SK-N-MC (cell line): Measurements from ENCODE around the gene COL6A5.

ENCODE experiments used
- EZH2 ChIP-seq: fragments of 200-600 bp; sonication (generic); IDR thresholded peaks from one replicate; pipeline ENCODE4 v1.6.1; 2017; ENCODE audit warnings: antibody characterized with exemption
- FOXP2 ChIP-seq: optimal IDR thresholded peaks from 2 replicates; pipeline ENCODE3; 2011; ENCODE audit warnings: mild to moderate bottlenecking, moderate library complexity; ENCODE audit not compliant: insufficient read depth; ENCODE audit errors: extremely low read length, control extremely low read depth
- POLR2AphosphoS5 ChIP-seq: IDR thresholded peaks from 2 replicates; pipeline ENCODE4 v1.6.1; 2012; ENCODE audit warnings: mild to moderate bottlenecking, low read depth, low read length, borderline replicate concordance

- TF ChIP-seq EZH2 (no peak), POLR2AphosphoS5 (no peak), FOXP2 (no peak)
Observed at GRCh38 chr3:130378677-130379191, 33.3 kb downstream of the COL6A5 start.
